ENCODE measurements around the gene C5orf34.
"Not testable (repeated sequence)": the region's sequence is repeated elsewhere in the genome, so short reads cannot be mapped to it uniquely, and the experiment has no call there.

Gene C5orf34

DNA sequence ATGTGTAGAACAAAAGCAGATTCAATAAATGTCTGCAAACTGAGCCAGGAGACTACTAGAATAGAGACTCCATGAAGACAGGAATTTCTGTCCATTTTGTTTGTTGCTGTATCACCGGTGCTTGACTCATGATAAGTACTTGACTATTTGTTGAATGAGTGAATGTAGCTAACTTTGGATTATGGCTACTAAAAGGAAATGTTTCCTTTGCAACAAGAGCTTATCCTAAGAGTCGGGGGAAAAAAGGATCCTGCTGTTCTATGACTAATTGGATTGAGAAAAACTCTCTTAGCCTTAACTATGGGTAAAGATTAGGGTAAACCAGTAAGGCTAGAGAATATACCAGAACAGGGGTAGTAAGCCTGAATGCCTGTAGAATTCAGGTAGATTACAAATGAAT, 38.4 kb upstream of the C5orf34 start:
- no peaks in the 10 kb centered on the region for H3K27me3 ChIP-seq (ENCODE audit: control insufficient read depth in 1 of 2, insufficient read depth in 2 of 2, low read length in 2 of 2)
- H3K27ac ChIP-seq (ENCODE audit: low read depth, low read length) = no peak overlapping the region
- peaks cover 26 to 28% of the 10 kb centered on the region in 2 donors for H3K4me1 ChIP-seq (ENCODE audit: control insufficient read depth in 1 of 2, insufficient read depth in 2 of 2, low read length in 2 of 2)
- H3K9me3 ChIP-seq (ENCODE audit: control insufficient read depth in 1 of 2, low read length in 2 of 2) = no peaks in the 10 kb centered on the region
- no peak overlapping the region for H3K9ac ChIP-seq (ENCODE audit: low read depth in 1 of 2, low read length in 2 of 2)
- H3K36me3 ChIP-seq (ENCODE audit: control insufficient read depth in 1 of 2, insufficient read depth in 2 of 2, low read length in 2 of 2) = peaks cover 0 to 39% of the 10 kb centered on the region in 2 donors
- no peak overlapping the region for H3K4me3 ChIP-seq (ENCODE audit: low read depth in 1 of 2, low read length in 2 of 2)

DNA sequence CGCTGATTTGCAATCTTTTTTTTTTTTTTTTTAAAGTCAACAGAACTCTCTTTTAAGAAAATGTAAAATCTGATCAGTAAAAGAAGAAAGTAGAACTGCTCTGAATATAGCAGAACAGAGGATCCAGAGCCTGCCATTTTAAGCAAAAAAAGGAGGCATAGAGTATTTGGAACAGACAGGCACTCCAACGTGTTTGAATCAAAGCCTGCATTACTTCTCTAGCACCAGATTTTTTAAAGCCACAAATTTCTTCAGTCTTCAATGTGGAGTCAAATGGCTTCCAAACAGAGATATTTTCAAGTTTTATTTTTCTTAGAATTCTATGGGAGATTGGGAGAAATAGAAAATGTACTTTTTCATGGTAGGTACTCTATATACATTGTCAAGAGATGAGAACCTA, 36.8 kb upstream of the C5orf34 start:
- Histone ChIP-seq H3K27ac (ENCODE audit: low read depth, low read length) (no peak overlapping the region), H3K27me3 (ENCODE audit: control insufficient read depth in 1 of 2, insufficient read depth in 2 of 2, low read length in 2 of 2) (no peaks in the 10 kb centered on the region), H3K9ac (ENCODE audit: low read depth in 1 of 2, low read length in 2 of 2) (no peak overlapping the region), H3K4me3 (ENCODE audit: low read depth in 1 of 2, low read length in 2 of 2) (no peak overlapping the region), H3K36me3 (ENCODE audit: control insufficient read depth in 1 of 2, insufficient read depth in 2 of 2, low read length in 2 of 2) (peaks cover 7 to 51% of the 10 kb centered on the region in 2 donors), H3K9me3 (ENCODE audit: control insufficient read depth in 1 of 2, low read length in 2 of 2) (no peaks in the 10 kb centered on the region), H3K4me1 (ENCODE audit: control insufficient read depth in 1 of 2, insufficient read depth in 2 of 2, low read length in 2 of 2) (peaks cover 22 to 26% of the 10 kb centered on the region in 2 donors)

DNA sequence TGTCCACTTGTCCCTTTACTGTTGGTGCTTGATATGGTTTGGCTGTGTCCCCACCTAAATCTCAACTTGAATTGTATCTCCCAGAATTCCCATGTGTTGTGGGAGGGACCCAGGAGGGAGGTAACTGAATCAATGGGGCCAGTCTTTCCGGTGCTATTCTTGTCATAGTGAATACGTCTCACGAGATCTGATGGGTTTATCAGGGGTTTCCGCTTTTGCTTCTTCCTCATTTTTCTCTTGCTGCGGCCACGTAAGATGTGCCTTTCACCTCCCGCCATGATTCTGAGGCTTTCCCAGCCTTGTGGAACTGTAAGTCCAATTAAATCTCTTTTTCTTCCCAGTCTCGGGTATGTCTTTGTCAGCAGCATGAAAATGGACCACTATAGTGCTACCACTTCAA, 34.3 kb upstream of the C5orf34 start:
- H3K4me1 ChIP-seq (ENCODE audit: control insufficient read depth in 1 of 2, insufficient read depth in 2 of 2, low read length in 2 of 2) = peaks cover 4 to 14% of the 10 kb centered on the region in 2 donors
- H3K36me3 ChIP-seq (ENCODE audit: control insufficient read depth in 1 of 2, insufficient read depth in 2 of 2, low read length in 2 of 2) = peaks cover 27 to 74% of the 10 kb centered on the region in 2 donors
- not testable (repeated sequence) for H3K9me3 ChIP-seq (ENCODE audit: control insufficient read depth in 1 of 2, low read length in 2 of 2); H3K9ac ChIP-seq (ENCODE audit: low read depth in 1 of 2, low read length in 2 of 2); H3K4me3 ChIP-seq (ENCODE audit: low read depth in 1 of 2, low read length in 2 of 2); H3K27me3 ChIP-seq (ENCODE audit: control insufficient read depth in 1 of 2, insufficient read depth in 2 of 2, low read length in 2 of 2); H3K27ac ChIP-seq (ENCODE audit: low read depth, low read length)

DNA sequence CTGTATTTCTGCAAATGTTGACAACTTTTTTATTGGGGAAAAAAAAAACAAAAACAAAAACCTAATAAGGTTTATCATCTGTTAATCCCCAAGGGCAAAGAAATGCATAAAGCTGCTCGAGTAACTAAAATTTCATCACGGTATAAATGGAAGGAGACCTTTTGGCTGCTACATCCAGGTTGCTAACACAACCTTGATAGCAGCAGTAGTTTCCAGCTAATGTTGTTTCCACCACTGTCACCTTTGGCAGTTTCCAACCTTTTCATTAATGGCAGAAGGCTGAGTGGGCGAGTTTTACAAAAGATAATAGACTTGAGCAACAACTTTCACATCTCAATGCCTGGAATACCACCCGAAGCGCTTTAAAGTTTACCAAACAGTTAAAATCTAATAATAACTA, 33.4 kb upstream of the C5orf34 start:
- H3K9me3 ChIP-seq (ENCODE audit: control insufficient read depth in 1 of 2, low read length in 2 of 2) = no peaks in the 10 kb centered on the region
- no peak overlapping the region for H3K9ac ChIP-seq (ENCODE audit: low read depth in 1 of 2, low read length in 2 of 2)
- H3K27me3 ChIP-seq (ENCODE audit: control insufficient read depth in 1 of 2, insufficient read depth in 2 of 2, low read length in 2 of 2) = no peaks in the 10 kb centered on the region
- H3K4me1 ChIP-seq (ENCODE audit: control insufficient read depth in 1 of 2, insufficient read depth in 2 of 2, low read length in 2 of 2) = peaks cover 0 to 6% of the 10 kb centered on the region in 2 donors
- no peak overlapping the region for H3K27ac ChIP-seq (ENCODE audit: low read depth, low read length)
- H3K4me3 ChIP-seq (ENCODE audit: low read depth in 1 of 2, low read length in 2 of 2) = no peak overlapping the region
- peaks cover 30 to 75% of the 10 kb centered on the region in 2 donors for H3K36me3 ChIP-seq (ENCODE audit: control insufficient read depth in 1 of 2, insufficient read depth in 2 of 2, low read length in 2 of 2)

DNA sequence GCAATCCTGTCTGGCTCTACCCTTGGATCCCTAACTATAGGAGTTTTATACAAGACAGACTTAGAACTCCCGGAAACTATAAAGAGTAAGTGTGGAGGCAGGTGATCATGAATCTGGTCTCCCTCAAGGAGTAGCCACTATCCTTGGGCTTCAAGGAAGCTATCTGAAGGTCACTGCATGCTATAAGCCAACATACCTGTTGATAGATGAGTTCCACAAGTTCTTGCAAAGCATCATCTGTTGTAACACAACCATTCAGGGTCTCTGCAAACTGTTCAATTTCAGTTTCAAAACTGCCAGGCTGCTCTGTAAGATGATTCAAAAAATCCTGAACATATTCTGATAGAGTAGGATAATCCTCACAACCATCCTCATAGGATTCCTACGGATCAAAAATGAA, 32.6 kb upstream of the C5orf34 start:
- no peaks in the 10 kb centered on the region for H3K4me1 ChIP-seq (ENCODE audit: control insufficient read depth in 1 of 2, insufficient read depth in 2 of 2, low read length in 2 of 2)
- H3K27ac ChIP-seq (ENCODE audit: low read depth, low read length) = no peak overlapping the region
- H3K9me3 ChIP-seq (ENCODE audit: control insufficient read depth in 1 of 2, low read length in 2 of 2) = no peaks in the 10 kb centered on the region
- H3K36me3 ChIP-seq (ENCODE audit: control insufficient read depth in 1 of 2, insufficient read depth in 2 of 2, low read length in 2 of 2) = peaks cover 32 to 77% of the 10 kb centered on the region in 2 donors
- no peak overlapping the region for H3K4me3 ChIP-seq (ENCODE audit: low read depth in 1 of 2, low read length in 2 of 2)
- no peaks in the 10 kb centered on the region for H3K27me3 ChIP-seq (ENCODE audit: control insufficient read depth in 1 of 2, insufficient read depth in 2 of 2, low read length in 2 of 2)
- H3K9ac ChIP-seq (ENCODE audit: low read depth in 1 of 2, low read length in 2 of 2) = no peak overlapping the region

DNA sequence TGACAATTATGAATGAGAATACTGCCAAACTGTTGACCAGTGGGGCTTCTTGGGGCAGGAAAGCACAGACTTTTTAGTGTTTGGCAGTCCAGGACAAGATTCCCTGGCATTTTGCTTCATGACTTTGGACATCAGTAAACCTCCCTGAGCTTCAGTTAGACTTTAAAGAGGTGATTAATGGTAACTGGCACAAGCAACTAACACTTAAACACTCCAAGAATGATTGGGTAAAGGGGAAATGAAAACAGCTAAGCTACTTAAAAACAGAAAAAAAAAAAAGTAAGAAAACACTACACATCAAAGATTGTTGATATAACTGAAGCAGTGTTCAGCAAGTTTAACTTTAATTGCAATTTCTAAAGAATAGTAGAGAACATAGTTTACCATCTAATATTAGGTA, 28.5 kb upstream of the C5orf34 start:
- Histone ChIP-seq H3K27me3 (ENCODE audit: control insufficient read depth in 1 of 2, insufficient read depth in 2 of 2, low read length in 2 of 2) (no peaks in the 10 kb centered on the region), H3K9me3 (ENCODE audit: control insufficient read depth in 1 of 2, low read length in 2 of 2) (no peaks in the 10 kb centered on the region), H3K27ac (ENCODE audit: low read depth, low read length) (no peak overlapping the region), H3K36me3 (ENCODE audit: control insufficient read depth in 1 of 2, insufficient read depth in 2 of 2, low read length in 2 of 2) (peaks cover 32 to 76% of the 10 kb centered on the region in 2 donors), H3K4me1 (ENCODE audit: control insufficient read depth in 1 of 2, insufficient read depth in 2 of 2, low read length in 2 of 2) (no peaks in the 10 kb centered on the region), H3K9ac (ENCODE audit: low read depth in 1 of 2, low read length in 2 of 2) (no peak overlapping the region), H3K4me3 (ENCODE audit: low read depth in 1 of 2, low read length in 2 of 2) (no peak overlapping the region)

DNA sequence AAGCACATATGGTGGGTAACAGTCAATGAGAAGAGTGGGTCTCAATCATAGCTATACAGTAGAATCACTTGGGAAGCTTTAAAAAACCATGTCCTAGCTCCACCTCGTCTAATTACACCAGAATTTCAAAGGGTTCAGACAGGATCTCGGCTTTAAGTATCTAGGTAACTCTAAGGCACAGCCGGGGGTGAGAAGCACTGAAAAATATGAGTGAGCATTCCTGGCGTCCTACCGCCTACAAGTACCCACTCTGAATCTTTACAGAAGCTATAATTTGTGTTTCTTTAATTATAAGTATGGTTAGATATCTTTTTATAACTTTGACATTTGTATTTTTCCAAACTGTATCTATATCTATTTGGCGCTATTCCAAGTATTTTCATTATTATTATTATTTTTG, 25.8 kb upstream of the C5orf34 start:
- Histone ChIP-seq H3K9me3 (ENCODE audit: control insufficient read depth in 1 of 2, low read length in 2 of 2) (no peaks in the 10 kb centered on the region), H3K36me3 (ENCODE audit: control insufficient read depth in 1 of 2, insufficient read depth in 2 of 2, low read length in 2 of 2) (peaks cover 17 to 73% of the 10 kb centered on the region in 2 donors), H3K9ac (ENCODE audit: low read depth in 1 of 2, low read length in 2 of 2) (no peak overlapping the region), H3K27ac (ENCODE audit: low read depth, low read length) (no peak overlapping the region), H3K4me1 (ENCODE audit: control insufficient read depth in 1 of 2, insufficient read depth in 2 of 2, low read length in 2 of 2) (no peaks in the 10 kb centered on the region), H3K4me3 (ENCODE audit: low read depth in 1 of 2, low read length in 2 of 2) (no peak overlapping the region), H3K27me3 (ENCODE audit: control insufficient read depth in 1 of 2, insufficient read depth in 2 of 2, low read length in 2 of 2) (no peaks in the 10 kb centered on the region)

DNA sequence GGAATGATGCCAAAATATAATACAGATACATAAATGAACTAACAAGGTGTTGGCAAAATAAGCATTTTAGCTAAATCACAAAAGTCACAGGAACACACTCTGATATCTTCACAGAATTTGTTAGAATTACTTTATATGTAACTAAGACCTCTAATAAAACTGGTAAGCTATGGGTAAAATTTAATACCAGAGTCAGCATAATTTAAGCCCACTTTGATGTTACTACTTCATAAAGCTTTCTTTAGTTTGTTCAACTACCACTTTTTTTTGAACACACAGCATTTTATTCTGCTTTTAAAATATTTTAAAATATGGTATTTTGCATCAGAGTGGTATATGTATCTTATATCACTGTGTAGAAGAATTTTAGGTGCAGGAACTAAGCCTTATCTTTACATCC, 22.0 kb upstream of the C5orf34 start:
- Histone ChIP-seq H3K27me3 (ENCODE audit: control insufficient read depth in 1 of 2, insufficient read depth in 2 of 2, low read length in 2 of 2) (no peaks in the 10 kb centered on the region), H3K27ac (ENCODE audit: low read depth, low read length) (no peak overlapping the region), H3K4me1 (ENCODE audit: control insufficient read depth in 1 of 2, insufficient read depth in 2 of 2, low read length in 2 of 2) (no peaks in the 10 kb centered on the region), H3K36me3 (ENCODE audit: control insufficient read depth in 1 of 2, insufficient read depth in 2 of 2, low read length in 2 of 2) (peaks cover 17 to 72% of the 10 kb centered on the region in 2 donors), H3K9me3 (ENCODE audit: control insufficient read depth in 1 of 2, low read length in 2 of 2) (no peaks in the 10 kb centered on the region), H3K4me3 (ENCODE audit: low read depth in 1 of 2, low read length in 2 of 2) (no peak overlapping the region), H3K9ac (ENCODE audit: low read depth in 1 of 2, low read length in 2 of 2) (no peak overlapping the region)

DNA sequence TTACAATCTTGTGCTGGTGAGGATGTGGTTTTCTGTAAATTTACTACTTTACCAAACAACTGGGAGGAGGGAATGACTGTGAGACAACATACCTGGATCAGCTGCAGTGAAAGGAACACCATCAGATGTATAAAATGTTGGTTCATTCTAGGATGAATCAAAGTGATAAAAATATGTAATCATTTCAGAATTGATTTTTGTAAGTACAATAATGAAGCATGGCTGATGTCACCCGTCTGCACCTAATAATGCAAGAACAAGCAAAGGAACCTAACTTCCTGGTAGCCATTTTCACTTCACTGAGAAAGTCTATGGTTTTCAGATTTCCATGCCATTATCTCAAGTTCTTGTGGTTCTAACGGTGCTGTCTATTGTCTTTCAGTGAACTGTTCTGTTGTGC, 18.7 kb upstream of the C5orf34 start:
- H3K36me3 ChIP-seq (ENCODE audit: control insufficient read depth in 1 of 2, insufficient read depth in 2 of 2, low read length in 2 of 2) = peaks cover 22 to 74% of the 10 kb centered on the region in 2 donors
- no peak overlapping the region for H3K27ac ChIP-seq (ENCODE audit: low read depth, low read length)

DNA sequence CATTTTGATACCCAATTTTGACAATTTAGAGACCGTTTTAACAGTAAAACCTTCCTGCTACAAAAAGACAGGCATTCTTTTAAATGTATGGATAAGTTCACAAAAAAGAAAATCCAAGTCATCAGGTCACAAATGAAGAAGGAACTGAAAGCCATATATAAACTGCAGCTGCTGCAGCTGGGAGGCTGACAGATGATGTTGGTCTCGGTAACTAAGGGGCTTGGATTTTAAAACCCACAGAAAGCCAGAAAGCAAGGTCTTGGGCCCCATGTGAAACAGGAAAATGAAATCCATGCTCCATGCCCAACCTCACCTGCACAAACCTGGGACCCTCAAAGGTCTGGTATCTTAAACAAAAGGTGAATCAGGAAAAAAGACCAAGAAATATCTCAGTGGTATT, 15.7 kb upstream of the C5orf34 start:
- peaks cover 29 to 65% of the 10 kb centered on the region in 2 donors for H3K36me3 ChIP-seq (ENCODE audit: control insufficient read depth in 1 of 2, insufficient read depth in 2 of 2, low read length in 2 of 2)
- H3K9me3 ChIP-seq (ENCODE audit: control insufficient read depth in 1 of 2, low read length in 2 of 2) = no peaks in the 10 kb centered on the region
- H3K4me3 ChIP-seq (ENCODE audit: low read depth in 1 of 2, low read length in 2 of 2) = no peak overlapping the region
- no peaks in the 10 kb centered on the region for H3K4me1 ChIP-seq (ENCODE audit: control insufficient read depth in 1 of 2, insufficient read depth in 2 of 2, low read length in 2 of 2)
- no peaks in the 10 kb centered on the region for H3K27me3 ChIP-seq (ENCODE audit: control insufficient read depth in 1 of 2, insufficient read depth in 2 of 2, low read length in 2 of 2)
- no peak overlapping the region for H3K9ac ChIP-seq (ENCODE audit: low read depth in 1 of 2, low read length in 2 of 2)
- H3K27ac ChIP-seq (ENCODE audit: low read depth, low read length) = no peak overlapping the region

More for the DNA sequence above, 18.7 kb upstream of the C5orf34 start:
- Histone ChIP-seq H3K9me3 (ENCODE audit: control insufficient read depth in 1 of 2, low read length in 2 of 2) (no peaks in the 10 kb centered on the region), H3K9ac (ENCODE audit: low read depth in 1 of 2, low read length in 2 of 2) (no peak overlapping the region), H3K4me1 (ENCODE audit: control insufficient read depth in 1 of 2, insufficient read depth in 2 of 2, low read length in 2 of 2) (no peaks in the 10 kb centered on the region), H3K27me3 (ENCODE audit: control insufficient read depth in 1 of 2, insufficient read depth in 2 of 2, low read length in 2 of 2) (no peaks in the 10 kb centered on the region), H3K4me3 (ENCODE audit: low read depth in 1 of 2, low read length in 2 of 2) (no peak overlapping the region)

DNA sequence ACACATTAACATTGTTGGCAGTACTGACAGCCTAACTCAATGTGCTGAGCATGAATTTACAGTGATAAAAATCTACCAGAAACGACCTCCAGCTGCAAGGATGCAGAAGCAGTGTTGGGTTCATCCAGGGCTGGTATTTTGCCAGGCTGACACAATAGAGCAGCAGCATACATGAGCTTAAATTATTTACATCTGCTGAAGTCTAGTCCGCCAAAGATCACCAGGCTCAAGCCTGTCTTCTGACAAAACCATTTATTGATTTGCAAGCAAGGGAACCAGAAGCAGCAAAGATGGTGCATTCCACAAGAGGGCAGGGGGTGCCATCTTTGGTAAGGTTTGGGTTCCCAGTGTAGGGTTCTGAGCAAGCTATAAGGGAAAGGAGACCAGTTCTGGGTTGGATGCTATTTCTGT, 8.7 kb upstream of the C5orf34 start:
- peaks cover 25 to 28% of the 10 kb centered on the region in 2 donors for H3K36me3 ChIP-seq (ENCODE audit: control insufficient read depth in 1 of 2, insufficient read depth in 2 of 2, low read length in 2 of 2)
- no peak overlapping the region for H3K9ac ChIP-seq (ENCODE audit: low read depth in 1 of 2, low read length in 2 of 2)
- no peak overlapping the region for H3K4me3 ChIP-seq (ENCODE audit: low read depth in 1 of 2, low read length in 2 of 2)
- no peaks in the 10 kb centered on the region for H3K9me3 ChIP-seq (ENCODE audit: control insufficient read depth in 1 of 2, low read length in 2 of 2)
- H3K27me3 ChIP-seq (ENCODE audit: control insufficient read depth in 1 of 2, insufficient read depth in 2 of 2, low read length in 2 of 2) = no peaks in the 10 kb centered on the region
- H3K4me1 ChIP-seq (ENCODE audit: control insufficient read depth in 1 of 2, insufficient read depth in 2 of 2, low read length in 2 of 2) = no peaks in the 10 kb centered on the region
- H3K27ac ChIP-seq (ENCODE audit: low read depth, low read length) = no peak overlapping the region

All from duodenal mucosa (tissue), 2 donors.